Measurements from ENCODE around the gene LNP1. TPM values are rescaled to one million over a fixed set of nuclear protein-coding genes. Genes with fewer than 3 reads are reported as not detected.

LNP1 gene
- total RNA-seq (2022; extraction: Qiagen RNA extraction): 0.72 to 1.2 TPM (median 0.80 TPM) in 5 replicates

GRCh38 chr3:100400780-100401673 lies at the start of gene LNP1, which contains the start of gene TOMM70:
TSS of gene LNP1 (plus strand) at chr3:100401539. CDS start at chr3:100429730, 28,191 bp downstream.
TSS of gene TOMM70 (minus strand) at chr3:100401089. CDS start at chr3:100400949, 140 bp downstream.

GRCh38 chr3:100492059-100493006 lies 91.0 kb downstream of the LNP1 start, which contains the start of gene TMEM45A:
TSS of gene TMEM45A (plus strand) at chr3:100492619. CDS start at chr3:100555212, 62,593 bp downstream.

Other genes with a start within 250 kb of the LNP1 start
- 11.5 to 13.6 TPM (median 12.6 TPM) in 5 replicates for gene TBC1D23, start 140.5 kb upstream of the LNP1 start, total RNA-seq (2022; extraction: Qiagen RNA extraction)
- 68.8 to 86.1 TPM (median 85.8 TPM) in 5 replicates for gene NIT2, start 66.8 kb upstream of the LNP1 start, total RNA-seq (2022; extraction: Qiagen RNA extraction)
- 41.1 to 51.7 TPM (median 45.0 TPM) in 5 replicates for gene TOMM70, start 450 bp upstream of the LNP1 start, total RNA-seq (2022; extraction: Qiagen RNA extraction)
- 1.8 to 2.6 TPM (median 1.9 TPM) in 5 replicates for gene TMEM45A, start 91.1 kb downstream of the LNP1 start, total RNA-seq (2022; extraction: Qiagen RNA extraction)
- gene ADGRG7, start 208.1 kb downstream of the LNP1 start, total RNA-seq (2022; extraction: Qiagen RNA extraction): not detected in 5 replicates

Data from A549 treated with AZD2906 at 1 μM for 4 hours (cell line).